Ovary (tissue), 9 donors: ENCODE data around the gene CARD9. TPM values are rescaled to one million over a fixed set of nuclear protein-coding genes. Genes with fewer than 3 reads are reported as not detected.
A peak's percentile ranks its signal among the peaks of the same experiment; 100 is the strongest.

Experiments
- DNase-seq, 5 donors: peaks; one replicate each; pipeline ENCODE4 v3.0.0-alpha.2; 2019 to 2020
- H3K27ac ChIP-seq, 2 donors: fragments of 200-600 bp; one replicate each; pipeline versions ENCODE4 v1.5.1 to v1.8.0; 2019 to 2022
- H3K27me3 ChIP-seq: fragments of 200-600 bp; one replicate; pipeline ENCODE4 v1.8.0; 2022
- H3K36me3 ChIP-seq: fragments of 200-600 bp; sonication (generic); one replicate; pipeline ENCODE4 v1.5.1; 2019
- H3K4me1 ChIP-seq: one replicate; pipeline ENCODE4 v1.8.1; 2013; ENCODE audit warnings: mild to moderate bottlenecking, moderate library complexity; ENCODE audit not compliant: insufficient read depth
- H3K4me3 ChIP-seq: fragments of 200-600 bp; sonication (generic); one replicate; pipeline ENCODE4 v1.5.1; 2017
- H3K9me3 ChIP-seq, 2 donors: fragments of 200-600 bp in 1 of 2; sonication (generic) in 1 of 2; one replicate each; pipeline versions ENCODE4 v1.5.1 to v1.8.1; 2013 to 2019; ENCODE audit warnings: mild to moderate bottlenecking in 1 of 2, moderate library complexity in 1 of 2
- EP300 ChIP-seq: sonication (generic); formaldehyde crosslinking; IDR thresholded peaks from one replicate; pipeline ENCODE4 v1.6.1; 2017; ENCODE audit warnings: antibody characterized with exemption
- POLR2A ChIP-seq: fragments of 450-650 bp; IDR thresholded peaks from one replicate; pipeline ENCODE4 v1.6.1; 2017; ENCODE audit warnings: antibody characterized with exemption, mild to moderate bottlenecking, moderate library complexity
- WGBS, 3 donors: extraction: QIAGEN DNeasy Blood & Tissue Kit in 1 of 3; methylation state at CpG; one replicate each; pipeline versions ENCODE4 v1.1.5 to v1.1.7; 2013 to 2017; 5-methylcytosine and 5-hydroxymethylcytosine counted together
- intact Hi-C, 4 donors: fragments of 100-400 bp; cut with DNase I; formaldehyde crosslinking; loops; one replicate each; pipeline versions ENCODE4 v1.11.0 to v1.15.1; 2022 to 2023
- polyA plus RNA-seq, 2 donors: library from polyadenylated mRNA; stranded (reverse); fragments of 200-250 nt in 1 of 2; fragments of 350-450 nt in 1 of 2; fragmentation: Illumina TruSeq in 1 of 2; extraction: RNeasy Lipid Tissue Mini Kit (QIAGEN cat#74804) in 1 of 2; gene quantifications; one replicate each; pipeline ENCODE4 v1.2.3, GENCODE V29; 2013 to 2014
- total RNA-seq, 7 donors: library from RNA; depleted of rRNA in 2 of 7; stranded (reverse); fragments of >200 nt in 2 of 7; fragmentation: NEBNext Ultra II Directional in 3 of 7; extraction: Animal tissue kit (Norgen Biotek cat#: 25700) in 3 of 7; gene quantifications; one replicate each; pipeline versions ENCODE4 v1.1.0 to v1.2.4, GENCODE V29; 2016 to 2023
- TF ChIP-seq, protein P1 (sequence below), 3 donors: fragments of 450-650 bp in 2 of 3; fragments of 200-600 bp in 1 of 3; IDR thresholded peaks; one replicate each; pipeline versions ENCODE4 v1.5.1 to v1.8.0; 2016 to 2022; ENCODE audit warnings: antibody characterized with exemption in 3 of 3, mild to moderate bottlenecking in 1 of 3
- donor health status: DM: no; HTN: no; CAD: no; lungs with moderate emphysema.
- donor health status: DM: no; HTN: no; CAD: no.
- donor health status: Bipolar disorder and iron deficiency.
- donor health status: DM: yes; HTN: yes; CAD: no.
- donor health status: DM: no; HTN: no; CAD: no.
- donor health status: DM: yes; HTN: yes; CAD: no.

Gene CARD9
- total and polyA plus RNA-seq, 9 donors, result 0.48 to 3.5 (median 1.1) TPM; not detected in 1

DNA sequence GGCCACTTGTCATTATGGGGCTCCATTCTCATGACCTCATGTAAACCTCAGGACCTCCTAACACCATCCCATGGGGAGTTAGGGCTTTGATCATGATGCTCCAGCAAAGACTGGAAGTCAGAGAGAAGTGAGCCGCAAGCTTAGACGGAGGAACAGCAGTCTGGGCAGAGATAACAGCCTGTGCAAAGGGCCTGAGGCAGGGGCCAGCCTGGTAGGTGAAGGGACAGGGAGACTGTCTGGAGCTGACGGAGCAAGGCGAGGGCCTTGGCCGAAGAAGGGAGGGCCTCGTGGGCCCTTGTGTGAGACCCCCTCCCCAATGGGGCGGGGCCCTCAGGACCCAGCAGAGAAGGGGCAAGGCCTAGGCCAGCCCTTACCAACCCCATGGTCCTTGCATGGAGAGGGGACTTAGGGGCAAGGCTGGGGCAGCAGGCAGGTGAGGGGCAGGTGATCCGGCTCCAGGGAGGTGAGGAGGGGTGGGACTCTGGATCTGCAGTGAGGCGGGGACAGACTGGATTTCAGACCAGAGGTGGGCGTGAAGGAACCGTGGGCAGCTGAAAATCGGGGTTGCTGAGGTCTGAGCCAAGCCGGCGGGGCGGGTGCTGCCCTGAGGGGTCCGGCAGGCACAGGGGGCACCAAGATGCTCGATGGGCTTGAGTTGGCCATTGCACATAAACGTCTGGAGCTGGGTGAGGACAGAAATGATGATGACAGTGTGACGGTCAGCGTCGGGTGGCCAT, 28.8 kb downstream of the CARD9 start:
- no peak overlapping the region for H3K27ac ChIP-seq
- H3K27me3 ChIP-seq, result no peaks in the 10 kb centered on the region
- DNase-seq, result no peak
- H3K4me3 ChIP-seq, result no peak overlapping the region
- no peaks in the 10 kb centered on the region for H3K9me3 ChIP-seq
- WGBS, 3 donors, result 70 to 85% (median 74%) methylated on average over 21 of the region's 21 CpGs
- H3K36me3 ChIP-seq, result no peaks in the 10 kb centered on the region
- intact Hi-C loops, result no loop called here
- TF ChIP-seq, protein P1, sequence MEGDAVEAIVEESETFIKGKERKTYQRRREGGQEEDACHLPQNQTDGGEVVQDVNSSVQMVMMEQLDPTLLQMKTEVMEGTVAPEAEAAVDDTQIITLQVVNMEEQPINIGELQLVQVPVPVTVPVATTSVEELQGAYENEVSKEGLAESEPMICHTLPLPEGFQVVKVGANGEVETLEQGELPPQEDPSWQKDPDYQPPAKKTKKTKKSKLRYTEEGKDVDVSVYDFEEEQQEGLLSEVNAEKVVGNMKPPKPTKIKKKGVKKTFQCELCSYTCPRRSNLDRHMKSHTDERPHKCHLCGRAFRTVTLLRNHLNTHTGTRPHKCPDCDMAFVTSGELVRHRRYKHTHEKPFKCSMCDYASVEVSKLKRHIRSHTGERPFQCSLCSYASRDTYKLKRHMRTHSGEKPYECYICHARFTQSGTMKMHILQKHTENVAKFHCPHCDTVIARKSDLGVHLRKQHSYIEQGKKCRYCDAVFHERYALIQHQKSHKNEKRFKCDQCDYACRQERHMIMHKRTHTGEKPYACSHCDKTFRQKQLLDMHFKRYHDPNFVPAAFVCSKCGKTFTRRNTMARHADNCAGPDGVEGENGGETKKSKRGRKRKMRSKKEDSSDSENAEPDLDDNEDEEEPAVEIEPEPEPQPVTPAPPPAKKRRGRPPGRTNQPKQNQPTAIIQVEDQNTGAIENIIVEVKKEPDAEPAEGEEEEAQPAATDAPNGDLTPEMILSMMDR (IDR thresholded peaks at IDR 0.05), result no peak
- no peak for TF ChIP-seq EP300
- TF ChIP-seq POLR2A, result no peak
- peaks cover 4% of the 10 kb centered on the region for H3K4me1 ChIP-seq

- no peaks in the 10 kb centered on the region for H3K9me3 ChIP-seq
- intact Hi-C loops, result no loop called here
- TF ChIP-seq, protein P1 (IDR thresholded peaks at IDR 0.05), result no peak
- TF ChIP-seq EP300, result no peak
- TF ChIP-seq POLR2A, result no peak
- 91 to 93% (median 92%) methylated on average over 24 of the region's 24 CpGs for WGBS, 3 donors
- no peaks in the 10 kb centered on the region for H3K27me3 ChIP-seq
- no peak overlapping the region for H3K4me3 ChIP-seq
- DNase-seq, result no peak
- peaks cover 4% of the 10 kb centered on the region for H3K4me1 ChIP-seq
- no peaks in the 10 kb centered on the region for H3K36me3 ChIP-seq
- no peak overlapping the region for H3K27ac ChIP-seq
Observed at GRCh38 chr9:136343884-136344269, 29.6 kb downstream of the CARD9 start.

DNA sequence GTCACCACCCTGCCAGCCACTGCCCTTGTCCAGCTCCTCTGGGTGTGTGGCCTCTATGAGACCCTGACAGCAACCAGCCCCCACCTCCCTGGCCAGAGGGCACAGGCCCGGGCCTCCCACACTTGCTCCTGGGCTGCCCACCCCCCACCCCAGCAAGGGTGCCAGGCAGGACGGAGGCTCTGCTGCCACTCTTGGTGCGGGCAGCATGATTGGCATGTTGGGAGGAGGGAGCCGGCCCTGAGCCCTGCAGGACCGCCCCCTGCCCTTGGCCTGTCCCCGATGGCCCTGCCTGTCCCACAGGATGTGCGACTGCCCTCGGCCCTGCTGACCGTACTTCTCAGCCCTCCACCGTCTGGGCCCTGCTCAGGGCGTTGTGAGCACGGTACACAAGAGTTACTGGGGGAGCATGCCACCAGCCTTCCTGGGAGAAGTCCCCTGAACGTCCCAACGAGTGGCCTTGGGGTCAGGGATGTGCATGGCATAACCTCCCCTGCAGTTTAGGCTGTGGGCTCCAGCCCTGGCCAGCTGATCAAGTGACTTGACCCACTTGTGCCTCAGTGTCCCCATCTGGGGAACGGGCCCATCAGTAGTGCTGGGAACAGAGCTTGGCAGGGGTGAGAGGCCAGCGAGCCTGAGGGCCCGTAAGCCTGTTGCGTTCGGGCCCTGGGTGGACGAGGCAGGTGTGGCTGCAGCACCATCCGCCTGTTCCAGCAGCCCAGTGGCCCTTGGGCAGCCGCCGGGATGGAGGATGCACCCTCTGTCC, 30.2 kb downstream of the CARD9 start:
- Histone ChIP-seq H3K27me3 (no peaks in the 10 kb centered on the region), H3K4me1 (peaks cover 4% of the 10 kb centered on the region), H3K36me3 (no peaks in the 10 kb centered on the region), H3K27ac (peak overlapping the region in 1 of 2 donors; percentile 54), H3K4me3 (no peak overlapping the region), H3K9me3 (no peaks in the 10 kb centered on the region)
- TF ChIP-seq POLR2A, result no peak
- no peak for TF ChIP-seq EP300
- TF ChIP-seq, protein P1 (IDR thresholded peaks at IDR 0.05), result no peak
- no peak for DNase-seq
- WGBS, 3 donors, result 73 to 82% (median 76%) methylated on average over 23 of the region's 23 CpGs
- intact Hi-C loops, result no loop called here

DNA sequence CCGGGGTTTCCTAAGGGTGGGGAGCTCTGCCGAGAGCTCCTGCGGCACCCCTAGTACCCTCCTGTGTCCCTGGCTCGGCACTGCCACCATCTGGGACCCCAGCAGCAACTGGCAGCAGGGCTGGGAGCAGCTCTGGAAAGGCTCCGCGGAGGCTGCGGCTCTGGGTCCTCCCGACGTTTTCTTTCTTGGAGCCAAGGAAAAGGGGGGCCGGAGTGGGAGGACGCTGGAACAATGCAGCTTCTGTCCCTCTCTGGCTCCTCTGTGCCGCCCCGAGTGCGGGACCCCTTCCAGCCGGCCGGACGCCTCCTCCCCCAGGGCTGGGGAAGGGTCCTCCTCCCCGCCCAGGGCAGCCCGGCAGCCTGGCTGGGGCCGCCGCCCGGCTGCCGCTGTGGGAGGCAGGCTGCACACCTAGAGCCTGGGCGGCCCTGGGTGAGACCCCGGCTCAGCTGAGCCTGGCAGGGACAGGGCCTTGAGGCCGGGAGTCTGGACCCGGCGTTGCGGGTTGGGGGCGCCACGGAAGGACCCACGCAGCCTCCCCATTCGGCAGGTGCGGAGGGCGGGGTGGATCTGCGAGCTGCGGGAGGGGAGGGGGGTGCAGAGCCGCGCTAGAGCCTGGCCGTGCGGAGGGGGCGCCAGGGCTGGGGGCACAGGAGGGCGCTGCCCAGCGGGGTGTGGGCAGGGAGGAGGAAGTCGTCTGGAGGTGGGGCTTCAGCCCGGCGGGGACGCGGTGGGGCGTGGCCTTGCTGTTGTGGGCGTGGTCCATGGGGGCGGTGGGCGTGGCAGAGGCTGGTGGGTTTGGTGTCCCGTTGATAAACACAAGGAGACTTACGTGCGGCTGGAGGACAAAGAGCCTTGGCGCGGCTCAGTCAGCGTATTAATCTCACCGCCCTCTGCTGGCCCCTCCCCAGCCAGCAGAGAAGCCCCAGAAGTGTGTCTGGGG, 31.0 kb downstream of the CARD9 start:
- TF ChIP-seq EP300, result no peak
- no peak for TF ChIP-seq POLR2A
- TF ChIP-seq, protein P1 (IDR thresholded peaks at IDR 0.05), result no peak
- 13 to 18% (median 14%) methylated on average over 49 to 60 of the region's 60 CpGs for WGBS, 3 donors
- H3K9me3 ChIP-seq, result no peaks in the 10 kb centered on the region
- H3K27ac ChIP-seq, result peak overlapping the region in 1 of 2 donors; percentile 54
- H3K27me3 ChIP-seq, result no peaks in the 10 kb centered on the region
- H3K36me3 ChIP-seq, result no peaks in the 10 kb centered on the region
- intact Hi-C loops, result no loop called here
- DNase-seq, result peak; percentile 79 to 92 (median 86)
- H3K4me1 ChIP-seq, result peaks cover 4% of the 10 kb centered on the region
- H3K4me3 ChIP-seq, result peak overlapping the region; percentile 39
